ENCODE measurements around the gene FRMD4B.
"Not testable (repeated sequence)": the region's sequence is repeated elsewhere in the genome, so short reads cannot be mapped to it uniquely, and the experiment has no call there.

FRMD4B gene

DNA sequence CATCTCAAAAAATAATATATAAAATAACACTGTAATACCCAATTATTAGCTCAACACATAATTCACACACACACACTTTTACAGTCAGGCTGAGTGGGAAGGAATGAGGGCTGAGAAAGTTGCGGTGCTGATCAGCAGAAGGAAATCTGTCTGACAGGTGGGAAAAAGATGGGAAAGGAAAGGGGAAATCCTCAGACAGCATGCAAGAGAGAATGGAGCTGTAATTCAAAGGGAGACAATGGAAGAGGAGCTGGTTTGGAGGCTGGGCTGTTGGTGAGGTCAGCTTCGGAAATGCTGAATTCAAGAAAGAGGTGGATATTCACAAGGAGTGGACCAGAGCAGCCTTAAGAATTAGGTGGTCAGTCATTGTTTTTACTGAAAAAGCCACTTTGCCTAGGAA is 141.8 kb downstream of the FRMD4B start:
- no peak for DNase-seq (ENCODE audit: low spot score)

DNA sequence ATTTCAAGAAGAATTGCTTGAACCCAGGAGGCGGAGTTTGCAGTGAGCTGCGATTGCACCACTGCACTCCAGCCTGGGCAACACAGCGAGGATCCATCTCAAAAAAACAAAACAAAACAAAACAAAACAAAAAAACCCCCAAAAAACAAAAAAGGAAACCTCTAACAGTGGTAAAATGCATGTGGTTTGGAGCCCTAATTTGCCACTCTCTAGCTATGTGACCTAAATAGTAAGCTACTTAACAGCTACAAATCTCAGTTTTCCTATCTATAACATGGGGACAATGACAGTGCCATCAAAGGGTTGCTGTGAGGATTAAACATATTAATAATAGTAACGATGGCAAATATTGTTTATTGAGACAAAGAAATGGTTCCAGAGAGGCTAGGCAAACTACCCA is 144.1 kb downstream of the FRMD4B start:
- DNase-seq (ENCODE audit: low spot score) = no peak

DNA sequence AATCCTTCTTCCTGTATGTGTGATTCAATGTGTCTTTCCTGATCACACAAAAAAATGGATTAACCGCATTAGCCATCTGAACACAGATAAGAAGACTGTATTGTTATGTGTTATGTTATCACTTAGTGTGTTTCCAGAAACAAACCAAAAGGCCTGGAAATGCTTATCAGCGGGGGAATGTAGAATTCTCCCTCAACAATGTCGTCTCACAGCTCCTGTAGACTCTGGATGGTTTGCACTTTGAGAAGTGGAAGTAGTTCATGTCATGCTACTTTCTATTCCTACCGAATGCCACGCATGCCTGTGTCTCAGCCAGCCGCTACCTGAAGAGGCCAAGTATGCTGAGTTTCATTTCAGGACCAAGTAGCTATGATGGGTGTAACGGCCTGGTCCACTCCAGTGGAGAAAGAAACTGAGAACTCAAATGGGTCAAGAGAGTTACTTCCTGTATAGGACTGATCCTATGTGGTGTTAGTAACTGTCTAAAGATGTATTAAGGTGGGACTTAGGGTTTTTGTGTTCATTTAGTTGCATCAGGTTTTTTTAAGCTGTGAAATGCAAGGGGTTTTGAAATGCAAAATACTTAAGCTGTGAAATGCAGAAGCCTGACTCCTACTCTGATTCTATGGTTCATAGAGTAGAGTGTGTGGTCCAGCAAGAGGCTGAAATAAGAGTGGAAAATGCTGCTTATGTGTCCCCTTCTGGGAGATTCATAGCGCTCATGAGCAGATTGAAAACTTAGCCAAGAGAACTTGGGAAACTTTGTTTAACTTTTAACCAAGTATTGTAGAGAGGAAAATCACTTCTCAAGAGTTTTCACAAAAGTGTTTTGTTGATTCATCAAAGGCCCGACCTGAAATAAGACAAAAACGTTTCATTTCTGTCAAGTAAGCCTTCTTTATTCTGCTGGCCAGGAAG is 145.0 kb downstream of the FRMD4B start:
- no peak for DNase-seq (ENCODE audit: low spot score)

DNA sequence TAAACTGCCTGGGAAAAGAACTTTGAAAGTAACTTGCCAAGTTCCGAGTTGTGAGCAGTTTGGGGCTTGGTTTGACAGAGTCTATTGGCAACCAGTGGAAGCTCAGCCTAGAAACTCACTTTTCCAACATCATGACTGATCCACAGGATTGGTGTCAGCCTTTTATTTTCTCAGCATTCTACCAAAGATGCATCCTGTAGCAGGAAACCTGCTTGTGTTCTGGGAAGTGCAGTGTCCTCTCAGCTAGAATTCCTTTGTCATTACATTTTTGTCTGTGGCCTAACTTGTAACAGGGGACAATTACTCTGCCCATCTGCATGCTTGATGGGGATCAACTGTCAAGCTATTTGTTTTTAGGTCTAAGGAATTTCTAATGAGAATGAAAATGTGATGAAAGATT is 146.8 kb downstream of the FRMD4B start:
- DNase-seq (ENCODE audit: low spot score) = no peak

DNA sequence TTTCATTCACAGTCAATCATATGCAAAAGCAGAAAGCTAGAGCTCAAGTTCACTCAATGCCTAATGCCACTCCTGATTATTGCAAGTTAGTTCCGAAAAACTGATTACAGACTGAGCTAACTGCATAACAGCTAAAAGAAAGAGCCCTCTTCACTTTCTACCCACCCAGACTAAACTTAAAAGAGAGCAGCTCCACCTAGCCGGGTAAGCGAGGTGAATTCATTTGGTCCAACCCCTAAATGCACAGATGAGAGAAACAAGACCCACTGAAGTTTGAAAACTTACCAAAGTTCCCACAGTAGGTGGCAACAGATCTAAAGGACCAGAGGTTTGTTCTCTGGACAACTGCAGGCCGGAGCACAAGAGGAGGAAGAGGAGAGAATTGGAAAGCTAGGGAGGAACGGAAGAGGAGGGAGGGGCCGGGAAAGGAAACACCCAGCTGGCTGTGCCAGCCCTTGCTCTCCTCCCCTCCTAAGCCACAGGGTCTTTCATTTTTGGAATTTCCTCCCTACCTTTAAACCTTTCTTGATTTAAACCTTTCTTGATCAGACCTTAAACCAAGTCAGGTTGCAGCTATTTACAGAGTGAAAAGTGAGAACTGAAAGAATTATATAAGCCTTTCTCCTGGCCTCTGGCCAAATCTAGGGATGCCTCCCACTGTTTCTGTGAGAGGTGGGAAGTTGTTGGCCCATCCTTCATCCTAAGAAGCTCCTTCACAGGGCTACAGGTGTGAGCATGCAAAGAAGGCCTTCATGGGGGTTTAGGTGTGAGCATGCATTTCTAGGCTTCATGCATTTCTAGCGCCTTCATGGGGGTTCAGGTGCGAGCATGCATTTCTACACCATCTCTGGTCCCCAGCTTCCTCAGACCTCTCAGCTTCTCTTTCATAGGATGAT is 148.8 kb downstream of the FRMD4B start:
- DNase-seq (ENCODE audit: low spot score) = no peak

GRCh38 chr3:69235882-69236281 is 150.0 kb downstream of the FRMD4B start:
- DNase-seq (ENCODE audit: low spot score) = no peak

DNA sequence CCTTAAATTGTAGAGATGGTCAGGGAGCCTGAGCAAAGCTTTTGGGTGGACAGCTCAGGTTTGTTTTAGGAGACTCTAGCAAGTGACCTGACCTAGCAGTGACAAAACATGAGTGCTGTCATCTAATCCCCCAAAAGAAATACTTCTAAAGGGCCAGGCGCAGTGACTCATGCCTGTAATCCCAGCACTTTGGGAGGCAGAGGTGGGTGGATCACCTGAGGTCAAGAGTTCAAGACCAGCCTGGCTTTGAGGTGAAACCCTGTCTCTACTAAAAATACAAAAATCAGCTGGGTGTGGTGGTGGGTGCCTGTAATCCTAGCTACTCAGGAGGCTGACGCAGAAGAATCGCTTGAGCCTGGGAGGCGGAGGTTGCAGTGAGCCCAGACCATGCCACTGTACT is 150.7 kb downstream of the FRMD4B start:
- not testable (repeated sequence) for DNase-seq (ENCODE audit: low spot score)

- peak; percentile 1 for DNase-seq (ENCODE audit: low spot score)
These were observed 153.4 kb downstream of the FRMD4B start for GRCh38 chr3:69232482-69232881.

DNA sequence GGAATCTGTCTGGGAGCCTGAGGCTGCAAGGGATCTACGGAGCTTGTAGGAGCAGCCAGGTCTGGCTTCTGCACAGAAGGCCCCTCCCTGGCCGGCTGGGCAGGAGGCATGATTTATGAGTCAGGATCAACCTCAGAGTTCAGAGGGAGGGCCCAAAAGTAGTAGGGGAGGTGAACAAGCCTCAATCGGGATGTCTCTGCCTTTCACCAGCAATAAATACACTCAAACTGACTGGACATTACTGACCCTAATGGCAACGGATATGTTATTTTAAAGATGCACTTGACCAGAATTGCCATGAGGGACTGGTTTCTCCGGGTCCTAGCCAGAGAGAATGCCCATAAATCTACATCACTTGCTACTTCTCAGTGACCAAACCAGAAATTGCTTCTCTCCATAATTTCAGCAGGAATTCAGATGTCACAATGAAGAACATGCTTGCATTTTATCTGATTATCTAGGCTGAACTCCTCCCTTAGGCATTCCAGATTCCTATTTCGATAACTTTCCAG is 153.9 kb downstream of the FRMD4B start:
- DNase-seq (ENCODE audit: low spot score) = no peak

- DNase-seq (ENCODE audit: low spot score) = no peak
These were observed 159.8 kb downstream of the FRMD4B start for GRCh38 chr3:69226071-69226470.

- no peak for DNase-seq (ENCODE audit: low spot score)
These were observed 166.7 kb downstream of the FRMD4B start for GRCh38 chr3:69219101-69219708.

GRCh38 chr3:69218079-69218478 is 167.8 kb downstream of the FRMD4B start:
- DNase-seq (ENCODE audit: low spot score) = no peak

DNA sequence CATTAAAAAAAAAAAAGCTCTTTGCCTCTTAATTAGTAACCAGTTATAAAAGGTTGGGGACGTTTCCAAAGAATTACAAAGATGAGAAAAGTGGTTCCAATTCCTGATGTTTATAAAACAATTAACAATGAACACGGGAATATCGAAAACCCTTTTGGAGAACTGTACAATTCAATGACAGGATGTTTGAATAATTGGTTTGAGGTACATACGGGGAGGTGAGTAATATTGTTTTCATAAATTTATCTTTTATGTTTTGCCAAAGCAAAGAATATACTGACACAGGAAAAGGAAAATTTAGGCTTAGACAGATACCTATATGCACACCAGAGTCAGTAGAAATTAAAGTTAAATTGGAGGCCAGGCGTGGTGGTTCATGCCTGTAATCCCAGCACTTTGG is 168.9 kb downstream of the FRMD4B start:
- no peak for DNase-seq (ENCODE audit: low spot score)

DNA sequence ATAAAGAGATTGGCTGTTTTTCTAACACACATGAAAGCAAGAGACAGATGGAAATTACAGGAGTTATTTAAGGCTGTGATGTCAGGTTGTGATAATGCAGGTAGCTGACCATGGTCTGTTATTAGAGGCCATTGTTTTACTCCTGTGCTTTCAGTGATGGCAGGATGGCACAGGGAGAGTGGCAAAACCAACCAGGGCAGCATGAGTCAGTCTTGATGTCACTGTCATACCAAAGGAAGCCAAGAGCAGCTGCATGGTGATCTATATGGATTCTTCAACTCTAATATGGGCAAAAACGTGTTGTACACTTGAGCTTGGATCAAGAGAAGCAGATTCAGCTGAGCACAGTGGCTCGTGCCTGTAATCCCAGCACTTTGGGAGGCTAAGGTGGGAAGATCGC is 171.6 kb downstream of the FRMD4B start:
- no peak for DNase-seq (ENCODE audit: low spot score)

- DNase-seq (ENCODE audit: low spot score) = no peak
These were observed 173.3 kb downstream of the FRMD4B start for GRCh38 chr3:69212411-69213160.

GRCh38 chr3:69210068-69210730 is 175.7 kb downstream of the FRMD4B start:
- no peak for DNase-seq (ENCODE audit: low spot score)

DNA sequence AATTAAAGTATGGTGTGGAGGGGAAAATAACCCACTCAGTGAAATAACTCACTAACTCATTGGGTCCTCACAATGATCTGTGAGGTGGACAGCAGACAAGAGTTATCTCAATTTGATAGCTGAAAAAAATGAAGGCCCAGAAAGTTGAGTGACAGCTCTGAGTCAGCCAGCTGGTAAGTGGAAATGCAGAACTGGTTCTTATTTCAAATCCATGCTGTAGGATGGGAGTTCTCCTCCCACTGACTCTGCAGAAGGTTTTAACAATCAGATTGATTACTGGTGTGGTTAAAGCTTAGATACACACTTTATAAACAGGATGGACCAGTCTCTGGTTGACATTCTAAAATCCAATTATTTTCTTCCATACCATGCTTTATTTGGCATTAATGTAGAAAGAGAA is 176.5 kb downstream of the FRMD4B start:
- DNase-seq (ENCODE audit: low spot score) = no peak

GRCh38 chr3:69207031-69207430 is 178.9 kb downstream of the FRMD4B start:
- DNase-seq (ENCODE audit: low spot score) = no peak

DNA sequence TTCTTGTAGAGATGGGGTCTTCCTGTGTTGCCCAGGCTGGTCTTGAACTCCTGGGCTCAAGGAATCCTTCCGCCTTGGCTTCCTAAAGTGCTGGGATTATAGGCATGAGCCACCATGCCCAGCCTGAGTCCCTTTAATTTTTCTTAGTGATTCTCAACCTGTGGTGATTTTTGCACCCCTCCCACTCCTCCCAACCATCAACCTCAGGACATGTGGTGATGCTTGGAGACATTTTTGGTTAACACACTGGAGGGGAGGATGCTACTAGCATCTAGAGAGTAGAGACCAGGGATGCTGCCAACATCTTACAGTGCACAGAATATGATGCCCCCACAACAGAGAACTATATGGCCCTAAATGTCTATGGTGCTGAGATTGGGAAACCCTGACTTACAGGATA is 180.5 kb downstream of the FRMD4B start:
- no peak for DNase-seq (ENCODE audit: low spot score)

- DNase-seq (ENCODE audit: low spot score) = no peak
These were observed 181.5 kb downstream of the FRMD4B start for GRCh38 chr3:69204315-69204957.
